Pancreas (tissue), 10 donors: ENCODE results near the gene CHD9. TPM values are rescaled to one million over a fixed set of nuclear protein-coding genes. Genes with fewer than 3 reads are reported as not detected.

Source experiments
- ATAC-seq, 4 donors: fragments of 200-7000 bp; cut with Tn5 transposase; one replicate each; pipeline versions ENCODE4 v1.8.0 to v1.9.1; 2020; ENCODE audit warnings: mild to moderate bottlenecking in 4 of 4, moderate library complexity in 4 of 4
- DNase-seq, 6 donors: peaks; one replicate each; pipeline ENCODE4 v3.0.0-alpha.2; 2020
- FAIRE-seq: peaks from 2 replicates; lab custom pipeline; 2012; peaks lifted over from hg19 to GRCh38; lab: Jason Lieb, UNC
- H3K27ac ChIP-seq, 4 donors: fragments of 200-600 bp; sonication (generic); 1 replicate in 3 of 4; 2 replicates in 1 of 4; pipeline versions ENCODE4 v1.5.0 to v1.8.0; 2020
- H3K27me3 ChIP-seq, 4 donors: fragments of 200-600 bp; one replicate each; pipeline ENCODE4 v1.8.0; 2021
- H3K36me3 ChIP-seq, 3 donors: fragments of 200-600 bp; sonication (generic) in 1 of 3; one replicate each; pipeline versions ENCODE4 v1.5.0 to v1.8.0; 2020 to 2021
- H3K4me1 ChIP-seq, 3 donors: fragments of 200-600 bp; one replicate each; pipeline ENCODE4 v1.8.0; 2021
- H3K4me3 ChIP-seq, 4 donors: fragments of 200-600 bp; sonication (generic) in 2 of 4; one replicate each; pipeline versions ENCODE4 v1.5.0 to v1.8.0; 2020 to 2021
- H3K9me3 ChIP-seq, 4 donors: fragments of 200-600 bp; one replicate each; pipeline ENCODE4 v1.8.0; 2021
- WGBS, 2 donors: extraction: QIAGEN DNeasy Blood & Tissue Kit; methylation state at CpG; one replicate each; pipeline ENCODE4 v1.1.7; 2013; 5-methylcytosine and 5-hydroxymethylcytosine counted together
- intact Hi-C, 3 donors: fragments of 100-400 bp; cut with DNase I; formaldehyde crosslinking; loops; one replicate each; pipeline versions ENCODE4 v1.11.1 to v1.14.2; 2022
- polyA plus RNA-seq, 2 donors: library from polyadenylated mRNA; stranded (reverse); fragments of 200-250 nt; gene quantifications; one replicate each; pipeline ENCODE4 v1.2.3, GENCODE V29; 2013
- total RNA-seq, 6 donors: library from RNA; stranded (reverse); fragmentation: NEBNext Ultra II Directional in 4 of 6; extraction: Animal tissue kit (Norgen Biotek cat#: 25700) in 4 of 6; gene quantifications; one replicate each; pipeline versions ENCODE4 v1.2.1 to v1.2.4, GENCODE V29; 2021 to 2023
- TF ChIP-seq, protein P1 (sequence below), 4 donors: fragments of 200-600 bp; sonication (generic) in 3 of 4; IDR thresholded peaks; one replicate each; pipeline versions ENCODE4 v1.5.0 to v1.8.0; 2021; ENCODE audit warnings: antibody characterized with exemption in 4 of 4
- donor health status: healthy with polysubstance abuse.
- donor health status: DM: no; HTN: no; CAD: no; lungs with moderate emphysema.
- donor health status: DM: no; HTN: no; CAD: no.
- donor health status: control.
- donor health status: control.
- donor health status: Bipolar disorder and iron deficiency.
- donor health status: DM: yes; HTN: yes; CAD: no.
- donor health status: DM: no; HTN: no; CAD: no.
- donor health status: DM: no; HTN: no; CAD: no.
- donor health status: DM: yes; HTN: yes; CAD: no.

The CHD9 gene
- total and polyA plus RNA-seq, 8 donors: 7.2 to 40.9 (median 30.1) TPM

DNA sequence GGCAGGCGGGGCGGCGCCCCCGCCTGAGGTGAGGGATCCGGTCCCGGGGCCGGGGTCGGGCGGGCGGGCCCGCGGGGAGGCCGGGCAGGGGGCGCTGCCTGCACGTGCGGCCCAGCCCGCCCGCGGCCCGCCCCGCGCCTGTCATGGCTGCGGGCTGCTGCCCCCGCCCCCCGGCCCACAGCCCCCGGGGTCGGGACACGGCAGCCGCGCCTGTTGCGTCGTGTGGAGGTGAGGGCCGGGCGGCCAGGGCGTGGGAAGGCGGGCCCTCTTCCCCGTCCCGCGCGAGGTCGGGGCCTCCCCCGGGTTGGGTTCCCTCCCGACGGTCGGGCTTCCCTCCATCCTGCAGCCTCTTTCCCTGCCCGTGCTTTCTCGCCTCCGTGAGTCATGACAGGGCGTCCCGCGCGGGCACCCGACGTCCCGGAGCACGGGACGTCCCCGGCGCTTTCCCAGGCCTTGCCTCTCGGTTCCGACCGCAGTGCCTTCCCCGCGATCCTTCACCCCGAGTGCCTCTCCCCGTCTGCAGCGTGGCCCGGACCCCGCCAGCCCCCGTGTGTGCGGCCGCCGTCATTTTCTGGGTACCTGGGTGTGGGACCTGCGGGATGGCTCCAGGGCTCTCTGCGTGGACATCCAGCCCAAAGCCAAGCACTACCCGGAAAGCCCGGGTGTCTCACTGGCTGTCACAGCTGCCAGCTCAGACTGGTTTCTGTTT, 76.7 kb downstream of the CHD9 start:
- intact Hi-C loops: loop anchor here in 1 of 3 donors (10.0 kb wide), 1 partner anchor 73 kb away; no protein-coding TSS in a partner anchor
- TF ChIP-seq, protein P1, sequence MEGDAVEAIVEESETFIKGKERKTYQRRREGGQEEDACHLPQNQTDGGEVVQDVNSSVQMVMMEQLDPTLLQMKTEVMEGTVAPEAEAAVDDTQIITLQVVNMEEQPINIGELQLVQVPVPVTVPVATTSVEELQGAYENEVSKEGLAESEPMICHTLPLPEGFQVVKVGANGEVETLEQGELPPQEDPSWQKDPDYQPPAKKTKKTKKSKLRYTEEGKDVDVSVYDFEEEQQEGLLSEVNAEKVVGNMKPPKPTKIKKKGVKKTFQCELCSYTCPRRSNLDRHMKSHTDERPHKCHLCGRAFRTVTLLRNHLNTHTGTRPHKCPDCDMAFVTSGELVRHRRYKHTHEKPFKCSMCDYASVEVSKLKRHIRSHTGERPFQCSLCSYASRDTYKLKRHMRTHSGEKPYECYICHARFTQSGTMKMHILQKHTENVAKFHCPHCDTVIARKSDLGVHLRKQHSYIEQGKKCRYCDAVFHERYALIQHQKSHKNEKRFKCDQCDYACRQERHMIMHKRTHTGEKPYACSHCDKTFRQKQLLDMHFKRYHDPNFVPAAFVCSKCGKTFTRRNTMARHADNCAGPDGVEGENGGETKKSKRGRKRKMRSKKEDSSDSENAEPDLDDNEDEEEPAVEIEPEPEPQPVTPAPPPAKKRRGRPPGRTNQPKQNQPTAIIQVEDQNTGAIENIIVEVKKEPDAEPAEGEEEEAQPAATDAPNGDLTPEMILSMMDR (IDR thresholded peaks at IDR 0.05): no peak

DNA sequence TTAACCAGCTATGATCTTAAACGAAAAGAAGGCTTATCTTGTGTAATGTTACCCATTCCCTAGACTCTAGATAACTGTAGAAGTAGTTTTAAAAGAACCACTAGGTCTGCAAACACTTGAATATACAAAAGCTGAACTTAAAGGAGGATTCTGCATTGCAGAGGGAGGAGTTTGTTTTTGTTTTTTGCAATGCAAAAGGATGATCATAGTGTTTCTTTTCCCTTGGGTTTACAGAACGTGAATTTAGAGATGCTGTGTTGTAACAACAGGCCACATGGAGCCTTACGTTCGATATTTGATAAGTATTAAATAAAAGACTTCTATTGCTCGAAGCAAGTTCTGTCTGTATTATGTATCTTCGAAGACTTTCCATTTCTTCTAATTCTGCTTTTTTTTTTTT, 77.6 kb downstream of the CHD9 start:
- FAIRE-seq: no peak
- DNase-seq: no peak
- intact Hi-C loops: loop anchor here in 1 of 3 donors (10.0 kb wide), 1 partner anchor 72 kb away; no protein-coding TSS in a partner anchor
- Histone ChIP-seq H3K4me3 (peak overlapping the region in 2 of 4 donors; percentile 64 to 82), H3K4me1 (peaks cover 0 to 14% (median 13%) of the 10 kb centered on the region in 3 donors), H3K36me3 (no peaks in the 10 kb centered on the region), H3K27me3 (no peaks in the 10 kb centered on the region), H3K9me3 (no peaks in the 10 kb centered on the region), H3K27ac (peak overlapping the region in 2 of 4 donors; percentile 95 to 97)
- WGBS, 2 donors: 63 to 64% methylated on average over 6 of the region's 6 CpGs
- TF ChIP-seq, protein P1 (IDR thresholded peaks at IDR 0.05): no peak
- ATAC-seq: no peak

More for the DNA sequence above, 76.7 kb downstream of the CHD9 start:
- FAIRE-seq (no peak), ATAC-seq (peak; percentile 10 to 30 (median 20)), DNase-seq (peak; percentile 56 to 86 (median 72))
- 0% methylated on average over 31 to 72 of the region's 77 CpGs for WGBS, 2 donors
- Histone ChIP-seq H3K4me3 (peak overlapping the region; percentile 58 to 82 (median 70)), H3K27me3 (no peaks in the 10 kb centered on the region), H3K27ac (peak overlapping the region; percentile 84 to 97 (median 94)), H3K4me1 (peaks cover 0 to 14% (median 13%) of the 10 kb centered on the region in 3 donors), H3K9me3 (no peaks in the 10 kb centered on the region), H3K36me3 (no peaks in the 10 kb centered on the region)

DNA sequence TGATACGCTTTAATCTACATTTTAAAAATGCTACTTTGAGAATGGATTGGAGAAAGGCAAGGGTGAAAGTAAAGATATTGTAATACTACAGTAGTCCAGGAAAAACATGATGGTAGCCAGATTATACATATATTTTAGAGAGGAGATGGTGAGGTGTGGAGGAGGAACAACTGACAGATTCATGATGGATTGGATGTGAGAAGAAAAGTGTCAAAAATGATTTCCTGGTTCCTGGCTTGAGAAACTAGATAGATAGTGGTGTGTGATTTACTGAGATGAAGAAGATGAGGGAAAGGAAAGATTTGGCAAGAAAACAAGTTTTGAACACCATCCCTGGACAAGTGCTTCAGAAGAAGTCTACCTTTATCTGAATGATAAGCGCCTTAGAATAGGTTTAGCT, 80.5 kb downstream of the CHD9 start:
- DNase-seq (no peak), FAIRE-seq (no peak), ATAC-seq (no peak)
- TF ChIP-seq, protein P1 (IDR thresholded peaks at IDR 0.05): no peak
- 93 to 96% methylated on average over 2 of the region's 2 CpGs for WGBS, 2 donors
- intact Hi-C loops: loop anchor here in 1 of 3 donors (10.0 kb wide), 1 partner anchor 69 kb away; no protein-coding TSS in a partner anchor
- Histone ChIP-seq H3K27ac (no peak overlapping the region), H3K4me1 (peaks cover 0 to 6% (median 5%) of the 10 kb centered on the region in 3 donors), H3K9me3 (no peaks in the 10 kb centered on the region), H3K4me3 (no peak overlapping the region), H3K36me3 (no peaks in the 10 kb centered on the region), H3K27me3 (no peaks in the 10 kb centered on the region)

DNA sequence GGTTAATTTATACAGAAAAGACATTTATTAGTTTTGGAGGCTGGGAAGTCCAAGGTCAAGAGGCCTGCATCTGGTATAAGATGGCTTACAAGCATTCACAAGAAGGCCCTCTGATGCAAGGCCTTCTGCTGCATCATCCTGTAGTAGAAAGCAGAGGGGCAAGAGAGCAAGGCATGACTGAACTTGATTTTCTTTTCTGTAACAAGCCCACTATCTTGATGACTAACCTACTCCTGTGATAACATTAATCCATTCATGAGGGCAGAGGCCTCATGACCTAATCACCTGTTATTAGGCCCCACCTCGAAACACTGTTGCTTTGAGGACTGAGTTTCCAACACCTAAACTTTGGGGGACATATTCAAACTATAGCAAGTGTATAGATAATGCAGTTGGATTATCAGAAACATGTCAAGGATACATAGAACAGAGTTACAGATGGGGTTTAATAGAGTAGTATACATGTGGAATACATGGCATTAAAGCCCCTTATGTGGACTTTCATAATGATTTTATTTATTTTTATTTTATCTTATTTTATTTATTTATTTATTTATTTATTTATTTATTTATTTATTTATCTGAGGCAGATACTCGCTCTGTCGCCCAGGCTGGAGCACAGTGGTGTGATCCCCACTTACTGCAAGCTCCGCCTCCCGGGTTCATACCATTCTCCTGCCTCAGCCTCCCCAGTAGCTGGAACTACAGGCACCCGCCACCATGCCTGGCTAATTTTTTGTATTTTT, 88.2 kb downstream of the CHD9 start:
- H3K36me3 ChIP-seq: no peaks in the 10 kb centered on the region
- intact Hi-C loops: no loop called here
- no peak overlapping the region for H3K27ac ChIP-seq
- TF ChIP-seq, protein P1 (IDR thresholded peaks at IDR 0.05): no peak
- no peaks in the 10 kb centered on the region for H3K27me3 ChIP-seq
- no peaks in the 10 kb centered on the region for H3K9me3 ChIP-seq
- no peak overlapping the region for H3K4me3 ChIP-seq
- 97 to 99% methylated on average over 6 of the region's 6 CpGs for WGBS, 2 donors
- peaks cover 0 to 3% (median 0%) of the 10 kb centered on the region in 3 donors for H3K4me1 ChIP-seq
- FAIRE-seq (no peak), ATAC-seq (peak in 1 of 4 donors; percentile 39), DNase-seq (no peak)
